Right cardiac atrium (tissue), 5 donors: ENCODE measurements around the gene SHROOM3. TPM values are rescaled to one million over a fixed set of nuclear protein-coding genes. Genes with fewer than 3 reads are reported as not detected.

Experiments used
- ATAC-seq, 2 donors: fragments of 200-7000 bp; cut with Tn5 transposase; one replicate each; pipeline versions ENCODE4 v1.8.0 to v1.9.1; 2020; ENCODE audit warnings: moderate library complexity in 2 of 2, mild to moderate bottlenecking in 1 of 2
- DNase-seq, 3 donors: peaks; one replicate each; pipeline ENCODE4 v3.0.0-alpha.2; 2020
- H3K27ac ChIP-seq: one replicate; pipeline ENCODE4 v1.5.1; 2013; ENCODE audit warnings: mild to moderate bottlenecking, low read length, control low read depth, moderate library complexity
- H3K27me3 ChIP-seq: one replicate; pipeline ENCODE4 v1.6.1; 2013; ENCODE audit not compliant: control insufficient read depth, insufficient read depth
- H3K4me1 ChIP-seq: one replicate; pipeline ENCODE4 v1.6.1; 2013; ENCODE audit warnings: low read length; ENCODE audit not compliant: control insufficient read depth, insufficient read depth
- H3K4me3 ChIP-seq: one replicate; pipeline ENCODE4 v1.5.1; 2013; ENCODE audit warnings: low read length, control low read depth
- H3K9me3 ChIP-seq: one replicate; pipeline ENCODE4 v1.6.1; 2013; ENCODE audit warnings: low read length; ENCODE audit not compliant: control insufficient read depth
- WGBS: extraction: QIAGEN DNeasy Blood & Tissue Kit; methylation state at CpG from one replicate; pipeline ENCODE4 v1.1.7; 2013; 5-methylcytosine and 5-hydroxymethylcytosine counted together
- intact Hi-C, 4 donors: fragments of 100-400 bp; cut with DNase I; formaldehyde crosslinking; loops; one replicate each; pipeline versions ENCODE4 v1.11.0 to v1.14.0; 2022 to 2023
- polyA plus RNA-seq: library from polyadenylated mRNA; stranded (reverse); fragments of 200-250 nt; gene quantifications from one replicate; pipeline ENCODE4 v1.2.3, GENCODE V29; 2013
- total RNA-seq, 4 donors: library from RNA; stranded (reverse); fragmentation: NEBNext Ultra II Directional; extraction: Animal tissue kit (Norgen Biotek cat#: 25700); gene quantifications; one replicate each; pipeline ENCODE4 v1.2.1, GENCODE V29; 2021
- donor health status: healthy with polysubstance abuse.
- donor health status: DM: no; HTN: yes; CAD: no.
- donor health status: DM: no; HTN: no; CAD: no.
- donor health status: DM: no; HTN: yes; CAD: no; lungs with severe emphysema.
- donor health status: DM: yes; HTN: yes; CAD: no.

The SHROOM3 gene
- total and polyA plus RNA-seq, 5 donors = 4.6 to 11.8 (median 10.9) TPM

DNA sequence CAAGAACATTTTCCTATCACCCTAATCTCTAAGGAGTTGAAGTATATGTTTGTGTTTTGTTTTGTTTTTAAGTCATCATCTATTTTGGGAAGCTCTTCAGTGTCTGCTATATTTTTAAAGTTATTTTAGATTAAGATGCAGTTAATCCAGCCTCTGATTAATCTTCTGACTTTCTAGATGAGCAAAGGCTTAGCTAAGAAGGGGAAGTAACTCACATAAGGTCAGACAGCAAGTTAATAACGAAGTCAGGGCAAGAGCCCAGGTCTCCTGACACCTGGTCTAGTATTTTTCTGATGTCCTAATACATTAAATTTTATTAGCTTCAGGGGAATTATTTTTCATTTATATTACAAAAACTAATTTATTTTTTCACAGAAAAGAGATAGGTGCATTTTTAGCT lies 294.4 kb downstream of the SHROOM3 start:
- H3K4me3 ChIP-seq = no peak overlapping the region
- WGBS = 82% methylated on average over 1 of the region's 1 CpG
- no peak for ATAC-seq
- no peak for DNase-seq
- H3K4me1 ChIP-seq = no peaks in the 10 kb centered on the region
- H3K27ac ChIP-seq = no peak overlapping the region
- H3K27me3 ChIP-seq = no peaks in the 10 kb centered on the region
- no peaks in the 10 kb centered on the region for H3K9me3 ChIP-seq
- intact Hi-C loops = no loop called here

DNA sequence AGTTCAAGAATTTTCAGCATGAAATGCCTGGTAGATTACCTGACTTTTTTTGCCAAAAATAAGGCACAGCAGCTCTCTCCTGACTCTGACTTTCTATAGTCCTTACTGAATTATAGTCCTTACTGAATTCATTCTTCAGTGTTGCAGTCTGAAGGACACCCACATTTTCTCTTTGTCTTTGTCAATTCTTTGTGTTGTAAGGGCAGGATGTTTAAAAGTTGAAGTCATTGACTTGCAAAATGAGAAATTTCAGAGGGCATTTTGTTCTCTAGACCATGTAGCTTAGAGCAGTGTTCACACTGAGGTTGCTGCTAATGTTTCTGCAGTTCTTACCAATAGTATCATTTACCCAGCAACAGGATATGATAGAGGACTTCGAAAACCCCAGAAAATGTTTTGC lies 295.0 kb downstream of the SHROOM3 start:
- H3K4me1 ChIP-seq = no peaks in the 10 kb centered on the region
- ATAC-seq (no peak), DNase-seq (no peak)
- H3K27me3 ChIP-seq = no peaks in the 10 kb centered on the region
- intact Hi-C loops = no loop called here
- no peaks in the 10 kb centered on the region for H3K9me3 ChIP-seq
- H3K27ac ChIP-seq = no peak overlapping the region
- 67% methylated on average over 1 of the region's 1 CpG for WGBS
- no peak overlapping the region for H3K4me3 ChIP-seq

DNA sequence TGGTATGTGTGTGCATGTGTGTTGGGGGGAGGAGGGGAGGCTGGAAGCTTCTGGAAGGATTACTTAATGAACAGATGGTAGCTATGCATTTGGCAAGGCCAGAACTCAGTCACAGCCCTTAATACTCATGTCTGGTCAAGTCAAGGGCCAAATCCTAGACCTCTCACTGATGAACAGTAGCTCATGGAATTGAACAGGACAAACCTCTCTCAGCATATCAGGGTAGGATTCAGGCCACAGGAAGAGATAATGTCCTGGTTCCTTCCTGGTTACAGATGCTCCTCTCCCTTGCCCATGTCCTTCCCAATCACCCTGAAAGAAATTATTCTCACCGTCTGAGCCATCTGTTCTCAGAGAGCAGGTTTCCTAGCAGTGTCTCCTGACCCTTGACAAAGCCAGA lies 297.2 kb downstream of the SHROOM3 start:
- 57% methylated on average over 1 of the region's 1 CpG for WGBS
- H3K9me3 ChIP-seq = no peaks in the 10 kb centered on the region
- H3K4me3 ChIP-seq = no peak overlapping the region
- no peaks in the 10 kb centered on the region for H3K27me3 ChIP-seq
- H3K27ac ChIP-seq = no peak overlapping the region
- DNase-seq = no peak
- no peaks in the 10 kb centered on the region for H3K4me1 ChIP-seq
- ATAC-seq = peak in 1 of 2 donors; percentile 36
- intact Hi-C loops = no loop called here

DNA sequence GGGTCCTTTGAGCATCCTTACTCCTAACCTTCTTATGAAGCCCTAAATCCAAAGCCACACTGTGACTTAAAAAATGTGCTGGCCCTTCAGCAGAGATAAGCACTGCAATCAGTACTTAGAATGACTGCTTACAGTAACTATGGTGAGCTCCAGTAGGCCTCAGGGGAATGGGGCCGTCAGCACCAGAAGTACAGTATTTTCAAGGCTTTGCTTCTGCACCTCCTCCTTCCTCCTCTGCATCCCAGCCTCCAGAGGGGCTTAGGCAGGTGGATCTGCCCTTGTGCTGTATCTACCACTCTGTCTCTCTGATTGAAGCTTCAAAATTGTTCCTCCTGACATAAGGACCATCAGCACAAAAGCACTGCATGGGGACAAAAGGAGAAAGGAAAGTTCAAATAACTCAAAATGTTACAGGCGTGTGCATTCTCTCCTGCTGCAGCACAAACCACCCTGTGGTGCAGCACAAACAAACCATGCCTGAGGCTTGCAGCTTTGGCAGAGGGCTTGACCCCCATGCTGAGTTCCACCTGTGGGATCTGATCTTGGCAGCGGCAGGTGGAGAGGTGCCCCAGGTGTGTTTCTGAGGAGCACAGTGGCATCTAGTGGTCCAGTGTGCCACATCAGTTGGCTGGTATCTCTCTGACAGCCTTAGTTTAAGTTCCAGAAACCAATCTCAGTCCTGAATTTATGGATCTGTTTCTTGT lies 298.2 kb downstream of the SHROOM3 start:
- intact Hi-C loops = no loop called here
- no peaks in the 10 kb centered on the region for H3K9me3 ChIP-seq
- no peak overlapping the region for H3K4me3 ChIP-seq
- peaks cover under 1% of the 10 kb centered on the region for H3K4me1 ChIP-seq
- ATAC-seq (no peak), DNase-seq (no peak)
- WGBS = 70% methylated on average over 3 of the region's 3 CpGs
- no peak overlapping the region for H3K27ac ChIP-seq
- H3K27me3 ChIP-seq = no peaks in the 10 kb centered on the region

DNA sequence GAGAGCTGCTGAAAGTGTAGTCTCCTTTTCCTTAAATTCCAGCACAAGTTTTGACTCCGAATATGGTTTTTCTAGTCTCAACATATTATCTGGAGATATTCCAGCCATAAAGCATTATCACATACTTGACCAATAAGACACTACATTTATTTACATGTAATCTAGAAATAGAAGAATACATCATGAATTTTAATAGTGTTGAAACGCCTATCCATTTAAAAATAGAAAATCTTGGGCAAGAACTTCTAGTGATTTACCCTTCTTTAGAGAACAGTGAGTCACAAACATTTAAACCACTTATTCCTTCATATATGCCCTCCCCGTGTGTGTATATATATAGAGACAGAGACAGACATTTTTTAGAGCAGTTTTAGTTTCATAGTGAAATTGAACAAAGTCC lies 301.4 kb downstream of the SHROOM3 start:
- ATAC-seq (no peak), DNase-seq (no peak)
- Histone ChIP-seq H3K27me3 (no peaks in the 10 kb centered on the region), H3K4me1 (peaks cover 5% of the 10 kb centered on the region), H3K9me3 (no peaks in the 10 kb centered on the region), H3K4me3 (no peak overlapping the region), H3K27ac (no peak overlapping the region)
- intact Hi-C loops = no loop called here
- WGBS = 47% methylated on average over 3 of the region's 3 CpGs

DNA sequence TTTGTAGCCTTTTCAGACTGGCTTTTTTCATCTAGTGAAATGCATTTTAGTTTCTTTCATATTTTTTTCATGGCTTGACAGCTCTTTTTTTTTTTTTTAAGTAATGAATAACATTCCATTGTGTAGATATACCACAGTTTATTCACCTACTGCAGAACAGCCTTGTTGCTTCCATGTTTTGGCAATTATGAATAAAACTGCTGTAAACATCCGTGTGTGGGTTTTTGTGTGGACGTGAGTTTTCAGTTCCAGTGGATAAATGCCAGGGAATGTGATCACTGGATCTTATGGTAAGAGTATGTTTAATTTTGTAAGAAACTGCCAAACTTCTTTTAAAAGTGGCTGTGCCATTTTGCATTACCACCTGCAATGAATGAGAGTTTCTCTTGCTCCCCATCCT lies 302.2 kb downstream of the SHROOM3 start:
- H3K27me3 ChIP-seq = no peaks in the 10 kb centered on the region
- ATAC-seq (no peak), DNase-seq (no peak)
- peaks cover 5% of the 10 kb centered on the region for H3K4me1 ChIP-seq
- 70% methylated on average over 2 of the region's 2 CpGs for WGBS
- no peak overlapping the region for H3K27ac ChIP-seq
- intact Hi-C loops = no loop called here
- H3K9me3 ChIP-seq = no peaks in the 10 kb centered on the region
- no peak overlapping the region for H3K4me3 ChIP-seq

DNA sequence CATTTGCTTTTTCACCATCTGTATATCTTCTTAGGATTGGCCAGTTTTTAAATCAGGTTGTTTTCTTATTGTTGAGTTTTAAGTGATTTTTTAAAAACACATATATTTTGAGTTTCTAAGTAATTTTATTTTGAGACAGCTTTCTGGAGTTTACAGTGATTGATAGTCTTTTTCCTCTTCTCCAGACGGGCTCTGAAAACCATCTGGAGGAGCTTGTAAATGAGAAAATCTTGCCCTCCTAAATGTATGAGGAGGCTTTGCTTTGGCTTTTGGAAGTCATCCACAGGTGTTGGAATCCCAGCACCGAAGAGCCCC lies 302.7 kb downstream of the SHROOM3 start:
- Histone ChIP-seq H3K4me1 (peaks cover 5% of the 10 kb centered on the region), H3K27me3 (no peaks in the 10 kb centered on the region), H3K4me3 (no peak overlapping the region), H3K9me3 (no peaks in the 10 kb centered on the region), H3K27ac (no peak overlapping the region)
- WGBS = 35% methylated on average over 2 of the region's 2 CpGs
- intact Hi-C loops = no loop called here
- ATAC-seq (no peak), DNase-seq (no peak)

DNA sequence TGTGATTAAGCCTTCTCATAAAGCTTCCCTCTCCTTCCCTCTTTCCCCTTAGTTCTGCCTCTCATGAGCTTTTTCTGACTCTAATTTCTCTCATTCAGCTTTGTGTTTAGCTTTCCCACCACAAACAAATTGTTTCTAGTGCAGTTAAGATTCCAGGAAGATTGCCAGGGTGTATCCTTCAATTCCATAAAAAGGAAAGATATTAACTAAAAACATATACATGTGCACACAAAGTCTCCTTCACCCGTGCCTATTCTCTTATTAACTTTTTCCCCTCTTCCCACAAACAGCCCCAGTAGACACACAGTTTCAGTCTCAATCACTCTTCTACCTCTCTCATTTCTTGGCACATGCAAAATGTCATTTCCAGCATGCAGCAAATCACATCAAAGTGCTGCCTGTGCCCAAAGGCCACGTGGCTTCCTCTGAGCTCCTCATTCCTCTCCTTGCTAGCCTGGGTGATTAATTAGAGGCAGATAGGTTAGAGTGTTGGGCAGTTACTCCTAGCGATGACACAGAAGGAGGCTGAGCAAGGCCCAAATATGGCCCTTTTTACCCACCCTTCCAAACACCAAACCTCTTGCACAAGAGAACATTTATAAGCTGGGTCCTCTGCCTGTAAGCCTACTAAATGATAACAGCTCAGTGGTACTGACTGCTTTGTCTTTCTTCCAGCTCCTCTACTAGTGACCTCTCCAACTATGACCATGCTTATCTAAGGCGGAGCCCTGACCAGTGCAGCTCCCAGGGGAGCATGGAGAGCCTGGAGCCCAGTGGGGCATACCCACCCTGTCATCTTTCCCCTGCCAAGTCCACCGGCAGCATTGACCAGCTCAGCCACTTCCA lies 303.3 kb downstream of the SHROOM3 start:
- intact Hi-C loops = no loop called here
- 43% methylated on average over 5 of the region's 5 CpGs for WGBS
- no peak overlapping the region for H3K4me3 ChIP-seq
- peak overlapping the region; percentile 34 for H3K27ac ChIP-seq
- no peaks in the 10 kb centered on the region for H3K9me3 ChIP-seq
- peaks cover 5% of the 10 kb centered on the region for H3K4me1 ChIP-seq
- peak; percentile 83 to 87 for ATAC-seq
- peak; percentile 57 to 63 (median 63) for DNase-seq
- H3K27me3 ChIP-seq = no peaks in the 10 kb centered on the region

DNA sequence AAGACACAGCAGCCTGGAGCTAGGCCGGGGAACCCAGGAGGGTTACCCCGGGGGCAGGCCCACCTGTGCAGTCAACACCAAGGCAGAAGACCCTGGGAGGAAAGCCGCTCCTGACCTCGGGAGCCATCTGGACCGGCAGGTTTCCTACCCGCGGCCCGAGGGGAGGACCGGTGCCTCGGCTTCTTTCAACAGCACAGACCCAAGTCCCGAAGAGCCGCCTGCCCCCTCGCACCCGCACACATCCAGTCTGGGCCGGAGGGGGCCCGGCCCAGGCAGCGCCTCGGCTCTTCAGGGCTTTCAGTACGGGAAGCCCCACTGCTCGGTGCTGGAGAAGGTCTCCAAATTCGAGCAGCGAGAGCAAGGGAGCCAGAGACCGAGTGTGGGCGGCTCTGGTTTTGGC lies 305.2 kb downstream of the SHROOM3 start:
- DNase-seq (peak in 1 of 3 donors; percentile 38), ATAC-seq (no peak)
- intact Hi-C loops = no loop called here
- H3K4me1 ChIP-seq = peaks cover 5% of the 10 kb centered on the region
- no peak overlapping the region for H3K4me3 ChIP-seq
- WGBS = 91% methylated on average over 24 of the region's 24 CpGs
- no peaks in the 10 kb centered on the region for H3K9me3 ChIP-seq
- no peaks in the 10 kb centered on the region for H3K27me3 ChIP-seq
- H3K27ac ChIP-seq = no peak overlapping the region

DNA sequence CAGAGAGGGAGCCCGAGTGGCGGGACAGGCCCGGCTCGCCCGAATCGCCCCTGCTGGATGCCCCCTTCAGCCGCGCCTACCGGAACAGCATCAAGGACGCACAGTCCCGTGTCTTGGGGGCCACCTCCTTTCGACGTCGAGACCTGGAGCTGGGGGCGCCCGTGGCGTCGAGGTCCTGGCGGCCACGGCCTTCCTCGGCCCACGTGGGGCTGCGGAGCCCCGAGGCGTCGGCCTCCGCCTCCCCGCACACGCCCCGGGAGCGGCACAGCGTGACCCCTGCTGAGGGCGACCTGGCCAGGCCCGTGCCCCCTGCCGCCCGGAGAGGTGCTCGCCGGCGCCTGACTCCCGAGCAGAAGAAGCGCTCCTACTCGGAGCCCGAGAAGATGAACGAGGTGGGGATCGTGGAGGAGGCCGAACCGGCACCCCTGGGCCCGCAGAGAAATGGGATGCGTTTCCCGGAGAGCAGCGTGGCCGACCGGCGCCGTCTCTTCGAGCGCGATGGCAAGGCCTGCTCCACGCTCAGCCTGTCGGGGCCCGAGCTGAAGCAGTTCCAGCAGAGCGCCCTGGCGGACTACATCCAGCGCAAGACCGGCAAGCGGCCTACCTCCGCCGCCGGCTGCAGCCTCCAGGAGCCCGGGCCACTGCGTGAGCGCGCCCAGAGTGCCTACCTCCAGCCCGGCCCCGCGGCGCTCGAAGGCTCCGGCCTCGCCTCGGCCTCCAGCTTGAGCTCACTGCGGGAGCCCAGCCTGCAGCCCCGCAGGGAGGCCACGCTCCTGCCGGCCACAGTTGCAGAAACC lies 306.0 kb downstream of the SHROOM3 start:
- no peaks in the 10 kb centered on the region for H3K27me3 ChIP-seq
- ATAC-seq (peak in 1 of 2 donors; percentile 7), DNase-seq (peak in 2 of 3 donors; percentile 47 to 52)
- 96% methylated on average over 85 of the region's 85 CpGs for WGBS
- no peak overlapping the region for H3K4me3 ChIP-seq
- no peaks in the 10 kb centered on the region for H3K9me3 ChIP-seq
- peaks cover 5% of the 10 kb centered on the region for H3K4me1 ChIP-seq
- no peak overlapping the region for H3K27ac ChIP-seq
- intact Hi-C loops = no loop called here

DNA sequence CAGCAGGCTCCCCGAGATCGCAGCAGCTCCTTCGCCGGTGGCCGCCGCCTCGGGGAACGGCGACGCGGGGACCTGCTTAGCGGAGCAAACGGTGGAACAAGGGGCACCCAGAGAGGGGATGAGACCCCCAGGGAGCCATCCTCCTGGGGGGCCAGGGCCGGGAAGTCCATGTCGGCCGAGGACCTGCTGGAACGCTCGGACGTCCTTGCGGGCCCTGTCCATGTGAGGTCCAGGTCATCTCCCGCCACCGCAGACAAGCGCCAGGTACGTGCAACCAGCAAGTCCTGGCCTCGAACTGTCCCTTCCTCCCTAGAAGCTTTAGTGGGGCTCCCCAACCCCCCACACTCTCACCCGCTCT lies 306.6 kb downstream of the SHROOM3 start:
- no peaks in the 10 kb centered on the region for H3K9me3 ChIP-seq
- DNase-seq (peak in 1 of 3 donors; percentile 39), ATAC-seq (no peak)
- WGBS = 96% methylated on average over 26 of the region's 26 CpGs
- H3K4me1 ChIP-seq = peaks cover 5% of the 10 kb centered on the region
- no peak overlapping the region for H3K27ac ChIP-seq
- no peak overlapping the region for H3K4me3 ChIP-seq
- intact Hi-C loops = no loop called here
- H3K27me3 ChIP-seq = no peaks in the 10 kb centered on the region
